BLaER1 treated with 17β-estradiol and CSF1 and Interleukin-3, amounts not matched to agents 10 nM and 100 nM (cell line): ENCODE results near the gene WTAP.
A peak's percentile ranks its signal among the peaks of the same experiment; 100 is the strongest.
"Not testable (repeated sequence)": the region's sequence is repeated elsewhere in the genome, so short reads cannot be mapped to it uniquely, and the experiment has no call there.

Experiments
- H3K27ac ChIP-seq, 11 experiments: shearing (Covaris generic); formaldehyde crosslinking; 2 replicates each; pipeline ENCODE4 v1.8.1; 2022
- H3K27me3 ChIP-seq, 11 experiments: shearing (Covaris generic); formaldehyde crosslinking; 2 replicates each; pipeline ENCODE4 v1.8.1; 2022
- H3K36me3 ChIP-seq, 11 experiments: shearing (Covaris generic); formaldehyde crosslinking; 2 replicates each; pipeline ENCODE4 v1.8.1; 2022
- H3K4me1 ChIP-seq, 10 experiments: shearing (Covaris generic); formaldehyde crosslinking; 2 replicates each; pipeline ENCODE4 v1.8.1; 2022
- H3K4me2 ChIP-seq, 11 experiments: shearing (Covaris generic); formaldehyde crosslinking; 2 replicates each; pipeline ENCODE4 v1.8.1; 2022
- H3K4me3 ChIP-seq, 10 experiments: shearing (Covaris generic); formaldehyde crosslinking; 2 replicates each; pipeline ENCODE4 v1.8.1; 2022
- H3K9ac ChIP-seq, 11 experiments: shearing (Covaris generic); formaldehyde crosslinking; 2 replicates each; pipeline ENCODE4 v1.8.1; 2022
- H3K9me3 ChIP-seq, 11 experiments: shearing (Covaris generic); formaldehyde crosslinking; replicated peaks in 1 of 11; 2 replicates each; pipeline ENCODE4 v1.8.1; 2022
- H4K20me1 ChIP-seq, 11 experiments: shearing (Covaris generic); formaldehyde crosslinking; 2 replicates each; pipeline ENCODE4 v1.8.1; 2022
- Cebpa-rat ChIP-seq, 11 experiments: shearing (Covaris generic); IDR thresholded peaks; 2 replicates each; pipeline ENCODE4 v1.8.1; 2022

Gene WTAP

GRCh38 chr6:159718634-159719033 lies 8.7 kb upstream of the WTAP start:
- no peak for TF ChIP-seq Cebpa-rat (IDR thresholded peaks at IDR 0.05)
- no peak overlapping the region for H3K9ac ChIP-seq
- no peak overlapping the region for H3K4me3 ChIP-seq
- peak overlapping the region in 5 of 11 experiments; percentile 5 to 27 (median 19); a peak in 7 of 22 replicates for H3K27ac ChIP-seq
- peaks cover 5 to 12% (median 9%) of the 10 kb centered on the region in 11 experiments; a peak in 17 of 22 replicates for H3K9me3 ChIP-seq
- peaks cover 9 to 35% (median 29%) of the 10 kb centered on the region in 11 experiments; a peak in 20 of 22 replicates for H3K36me3 ChIP-seq
- H3K4me1 ChIP-seq = peaks cover 18 to 66% (median 33%) of the 10 kb centered on the region in 10 experiments; a peak in 19 of 20 replicates
- H3K27me3 ChIP-seq = no peaks in the 10 kb centered on the region
- peak overlapping the region in 3 of 11 experiments; percentile 30 to 94 (median 88); a peak in 5 of 22 replicates for H3K4me2 ChIP-seq
- H4K20me1 ChIP-seq = peaks cover 0 to 11% (median 0%) of the 10 kb centered on the region in 11 experiments; a peak in 5 of 22 replicates

GRCh38 chr6:159719287-159719686 lies 8.0 kb upstream of the WTAP start:
- Histone ChIP-seq H3K27me3 (no peaks in the 10 kb centered on the region), H4K20me1 (peaks cover 0 to 11% (median 0%) of the 10 kb centered on the region in 11 experiments; a peak in 5 of 22 replicates), H3K36me3 (peaks cover 9 to 40% (median 35%) of the 10 kb centered on the region in 11 experiments; a peak in 20 of 22 replicates), H3K9me3 (peaks cover 5 to 14% (median 11%) of the 10 kb centered on the region in 11 experiments; a peak in 17 of 22 replicates), H3K4me3 (no peak overlapping the region), H3K4me1 (peaks cover 18 to 66% (median 33%) of the 10 kb centered on the region in 10 experiments; a peak in 19 of 20 replicates), H3K4me2 (peak overlapping the region in 3 of 11 experiments; percentile 30 to 94 (median 88); a peak in 2 of 22 replicates), H3K27ac (peak overlapping the region in 3 of 11 experiments; percentile 5 to 27 (median 22); a peak in 1 of 22 replicates), H3K9ac (no peak overlapping the region)
- no peak for TF ChIP-seq Cebpa-rat (IDR thresholded peaks at IDR 0.05)

- TF ChIP-seq Cebpa-rat (IDR thresholded peaks at IDR 0.05) = no peak
- Histone ChIP-seq H3K27ac (no peak overlapping the region), H3K4me3 (no peak overlapping the region), H3K4me2 (no peak overlapping the region), H4K20me1 (peaks cover 0 to 11% (median 0%) of the 10 kb centered on the region in 11 experiments; a peak in 5 of 22 replicates), H3K4me1 (peaks cover 17 to 66% (median 32%) of the 10 kb centered on the region in 10 experiments), H3K27me3 (no peaks in the 10 kb centered on the region), H3K36me3 (peaks cover 9 to 44% (median 30%) of the 10 kb centered on the region in 11 experiments; a peak in 20 of 22 replicates), H3K9me3 (peaks cover 5 to 14% (median 11%) of the 10 kb centered on the region in 11 experiments; a peak in 17 of 22 replicates), H3K9ac (no peak overlapping the region)
Observed at GRCh38 chr6:159720708-159721107, 6.6 kb upstream of the WTAP start.

GRCh38 chr6:159721981-159722380 lies 5.3 kb upstream of the WTAP start:
- H3K4me2 ChIP-seq, H3K4me3 ChIP-seq, H3K27ac ChIP-seq, H3K9ac ChIP-seq, H3K27me3 ChIP-seq: not testable (repeated sequence)
- peaks cover 0 to 11% (median 0%) of the 10 kb centered on the region in 11 experiments; a peak in 5 of 22 replicates for H4K20me1 ChIP-seq
- H3K36me3 ChIP-seq = peaks cover 9 to 44% (median 29%) of the 10 kb centered on the region in 11 experiments; a peak in 20 of 22 replicates
- peaks cover 5 to 14% (median 11%) of the 10 kb centered on the region in 11 experiments; a peak in 17 of 22 replicates for H3K9me3 ChIP-seq
- peaks cover 17 to 56% (median 24%) of the 10 kb centered on the region in 10 experiments for H3K4me1 ChIP-seq

- TF ChIP-seq Cebpa-rat (IDR thresholded peaks at IDR 0.05) = no peak
- no peak overlapping the region for H3K27ac ChIP-seq
- no peak overlapping the region for H3K9ac ChIP-seq
- no peak overlapping the region for H3K4me3 ChIP-seq
- H3K4me1 ChIP-seq = peaks cover 13 to 49% (median 22%) of the 10 kb centered on the region in 10 experiments; a peak in 19 of 20 replicates
- peaks cover 5 to 14% (median 11%) of the 10 kb centered on the region in 11 experiments; a peak in 17 of 22 replicates for H3K9me3 ChIP-seq
- H3K36me3 ChIP-seq = peaks cover 9 to 44% (median 29%) of the 10 kb centered on the region in 11 experiments; a peak in 20 of 22 replicates
- H3K27me3 ChIP-seq = no peaks in the 10 kb centered on the region
- no peak overlapping the region for H3K4me2 ChIP-seq
- H4K20me1 ChIP-seq = peaks cover 0 to 14% (median 2%) of the 10 kb centered on the region in 11 experiments; a peak in 11 of 22 replicates
Observed at GRCh38 chr6:159722655-159723054, 4.7 kb upstream of the WTAP start.

GRCh38 chr6:159723259-159723658 lies 4.0 kb upstream of the WTAP start:
- peaks cover 9 to 44% (median 29%) of the 10 kb centered on the region in 11 experiments; a peak in 20 of 22 replicates for H3K36me3 ChIP-seq
- peaks cover 5 to 14% (median 11%) of the 10 kb centered on the region in 11 experiments; a peak in 17 of 22 replicates for H3K9me3 ChIP-seq
- 0 out of 22 replicates have a peak overlapping the region, but pooled peaks of 1 of the 11 experiments have one; percentile 87 for H3K4me2 ChIP-seq
- H3K4me1 ChIP-seq = peaks cover 13 to 43% (median 22%) of the 10 kb centered on the region in 10 experiments; a peak in 19 of 20 replicates
- H3K9ac ChIP-seq = no peak overlapping the region
- H3K4me3 ChIP-seq = no peak overlapping the region
- no peak overlapping the region for H3K27ac ChIP-seq
- H3K27me3 ChIP-seq = no peaks in the 10 kb centered on the region
- H4K20me1 ChIP-seq = peaks cover under 1 to 20% (median 7%) of the 10 kb centered on the region in 11 experiments; a peak in 13 of 22 replicates
- no peak for TF ChIP-seq Cebpa-rat (IDR thresholded peaks at IDR 0.05)

GRCh38 chr6:159724778-159725177 lies 2.5 kb upstream of the WTAP start:
- peaks cover 15 to 31% (median 20%) of the 10 kb centered on the region in 10 experiments for H3K4me1 ChIP-seq
- peak overlapping the region in 2 of 10 experiments; percentile 90 to 93; a peak in 1 of 20 replicates for H3K4me3 ChIP-seq
- H4K20me1 ChIP-seq = peaks cover 15 to 35% (median 22%) of the 10 kb centered on the region in 11 experiments
- H3K9me3 ChIP-seq = peaks cover 5 to 14% (median 11%) of the 10 kb centered on the region in 11 experiments; a peak in 17 of 22 replicates
- no peak overlapping the region for H3K27ac ChIP-seq
- H3K27me3 ChIP-seq = no peaks in the 10 kb centered on the region
- no peak for TF ChIP-seq Cebpa-rat (IDR thresholded peaks at IDR 0.05)
- H3K36me3 ChIP-seq = peaks cover 9 to 44% (median 30%) of the 10 kb centered on the region in 11 experiments; a peak in 20 of 22 replicates
- H3K4me2 ChIP-seq = peak overlapping the region; percentile 77 to 96 (median 87)
- peak overlapping the region in 4 of 11 experiments; percentile 3 to 100 (median 30); a peak in 1 of 22 replicates for H3K9ac ChIP-seq

- Histone ChIP-seq H3K9ac (peak overlapping the region in 4 of 11 experiments; percentile 3 to 100 (median 30); a peak in 3 of 22 replicates), H3K4me2 (peak overlapping the region; percentile 77 to 96 (median 87)), H3K4me1 (peaks cover 19 to 35% (median 24%) of the 10 kb centered on the region in 10 experiments), H3K4me3 (peak overlapping the region in 4 of 10 experiments; percentile 90 to 99 (median 94); a peak in 3 of 20 replicates), H3K9me3 (peaks cover 5 to 14% (median 11%) of the 10 kb centered on the region in 11 experiments; a peak in 17 of 22 replicates), H4K20me1 (peaks cover 20 to 39% (median 26%) of the 10 kb centered on the region in 11 experiments), H3K36me3 (peaks cover 9 to 44% (median 32%) of the 10 kb centered on the region in 11 experiments; a peak in 20 of 22 replicates), H3K27ac (0 out of 22 replicates have a peak overlapping the region, but pooled peaks of 2 of the 11 experiments have one; percentile 98 to 100)
- H3K27me3 ChIP-seq = not testable (repeated sequence)
Observed at GRCh38 chr6:159725208-159725607, 2.1 kb upstream of the WTAP start.
